ELR (cell line): ENCODE data around the gene ROR1.
"Not testable (repeated sequence)": the region's sequence is repeated elsewhere in the genome, so short reads cannot be mapped to it uniquely, and the experiment has no call there.

Experiments
- DNase-seq: peaks from one replicate; pipeline ENCODE4 v3.0.0-alpha.2; 2015; ENCODE audit warnings: low read depth

Gene ROR1

GRCh38 chr1:63824451-63824850 lies 50.6 kb downstream of the ROR1 start:
- no peak for DNase-seq

- DNase-seq, result no peak
Measured at GRCh38 chr1:63825111-63825510, 51.3 kb downstream of the ROR1 start.

- not testable (repeated sequence) for DNase-seq
Measured at GRCh38 chr1:63826246-63826861, 52.5 kb downstream of the ROR1 start.

DNA sequence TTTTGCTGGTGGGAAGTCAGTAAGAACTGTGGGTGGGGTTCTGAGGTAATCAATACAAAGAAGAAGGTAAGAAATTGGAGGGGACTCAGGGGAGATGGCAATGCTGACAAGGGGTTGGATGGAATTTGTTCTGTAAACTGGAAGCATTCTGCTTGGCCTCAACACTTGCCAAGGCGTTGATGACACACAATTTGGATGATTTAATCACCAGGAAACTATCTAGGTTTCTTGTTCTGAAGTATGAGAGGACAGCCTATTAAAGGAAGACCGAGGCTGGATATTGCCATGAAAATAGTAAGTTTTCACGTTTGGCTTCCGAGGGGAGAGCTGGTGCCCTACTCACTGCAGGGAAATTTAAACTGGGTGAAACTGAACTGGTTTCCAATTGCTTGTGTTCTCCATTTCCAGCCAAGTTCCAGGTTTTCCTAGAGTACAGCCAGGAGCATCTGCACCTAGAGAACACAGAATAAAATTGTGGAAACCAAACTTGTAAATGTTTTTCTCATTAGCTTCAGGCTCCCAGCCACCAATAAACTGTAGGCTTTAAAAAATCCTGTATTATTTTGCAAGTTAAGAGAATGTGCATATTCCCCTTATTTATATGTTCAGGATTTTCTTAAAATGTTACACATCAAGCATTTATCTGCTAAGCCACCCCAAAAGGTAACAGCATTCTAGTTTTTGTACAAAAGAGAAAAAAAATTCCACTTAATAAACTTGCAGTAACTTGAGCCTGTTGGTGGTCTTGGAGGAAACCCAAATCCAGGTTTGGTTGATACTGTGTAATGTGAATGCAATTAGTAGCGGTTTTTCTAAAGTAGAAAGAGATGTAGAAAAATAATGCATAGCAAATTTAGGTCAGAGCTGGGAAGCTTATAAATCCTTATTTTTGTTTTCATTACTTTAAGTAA lies 53.8 kb downstream of the ROR1 start:
- DNase-seq, result peak; percentile 3

GRCh38 chr1:63828322-63829044 lies 54.7 kb downstream of the ROR1 start:
- DNase-seq, result no peak

DNA sequence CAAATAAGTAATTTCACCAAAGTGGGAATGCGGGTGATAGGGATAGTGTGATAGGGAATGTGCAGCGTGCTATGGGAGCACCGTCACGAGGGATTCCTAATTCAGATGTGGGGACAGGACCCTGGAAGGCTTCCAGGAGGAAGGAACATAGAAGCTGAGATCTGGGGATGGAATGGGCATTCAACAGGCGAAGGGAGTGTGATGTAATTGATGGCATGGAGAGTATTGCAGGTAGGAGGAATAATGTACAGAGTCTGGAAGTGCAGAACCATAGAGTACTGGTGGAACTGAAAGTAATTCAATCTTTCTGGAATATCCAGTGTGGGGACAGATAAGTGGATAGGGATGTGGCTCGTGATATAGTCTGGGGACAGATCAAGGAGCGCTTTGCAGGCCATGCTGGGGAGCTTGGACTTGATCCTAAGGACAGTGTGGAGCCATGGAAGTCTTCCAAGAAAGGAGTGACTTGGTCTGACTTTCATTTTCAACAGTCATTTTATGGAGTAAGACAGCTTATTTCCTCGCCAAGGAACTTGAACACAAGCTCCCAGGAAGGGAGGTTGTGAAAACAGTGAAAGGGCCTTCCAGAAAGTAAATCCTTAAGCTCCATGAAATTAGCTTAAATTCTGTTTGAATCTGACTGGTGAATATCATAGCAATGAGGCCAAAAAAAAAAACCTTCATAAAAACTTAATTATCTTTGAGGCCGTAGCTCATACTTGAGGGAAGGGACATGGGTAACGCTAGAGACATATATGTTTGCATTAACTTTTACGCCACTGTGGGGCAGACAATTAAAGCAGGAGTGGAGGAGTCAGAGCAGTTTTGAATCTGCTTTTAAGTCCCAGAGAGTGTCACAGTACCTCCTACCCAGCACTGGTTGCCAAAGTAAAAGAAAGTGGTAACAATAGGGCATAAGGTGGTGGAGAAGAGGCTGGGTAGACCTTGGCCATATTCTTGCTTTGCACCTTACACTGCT lies 55.8 kb downstream of the ROR1 start:
- DNase-seq, result no peak

- no peak for DNase-seq
Measured at GRCh38 chr1:63831409-63831808, 57.6 kb downstream of the ROR1 start.

- DNase-seq, result no peak
Measured at GRCh38 chr1:63833363-63834119, 59.7 kb downstream of the ROR1 start.

DNA sequence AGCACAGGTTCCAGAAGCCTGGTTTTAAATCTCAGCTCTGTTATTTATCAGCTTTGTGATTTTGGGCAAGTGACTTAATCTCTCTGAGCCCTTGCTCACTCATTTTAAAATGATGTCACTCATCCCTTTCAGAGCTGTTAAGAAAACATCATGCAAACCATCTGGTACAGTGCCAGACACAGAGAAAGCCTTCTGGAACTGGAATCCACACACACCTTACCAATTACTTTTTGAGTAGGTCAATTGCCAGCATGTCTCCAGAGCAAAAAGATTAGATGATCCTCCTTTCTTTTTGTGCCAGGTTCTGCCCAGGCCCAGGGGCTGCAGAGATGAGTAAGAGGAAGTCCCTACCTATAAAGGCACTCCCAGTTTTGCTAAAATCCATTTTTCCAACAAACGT lies 61.3 kb downstream of the ROR1 start:
- DNase-seq, result no peak

- DNase-seq, result no peak
Measured at GRCh38 chr1:63836374-63836773, 62.6 kb downstream of the ROR1 start.

GRCh38 chr1:63836830-63837229 lies 63.0 kb downstream of the ROR1 start:
- DNase-seq, result no peak

DNA sequence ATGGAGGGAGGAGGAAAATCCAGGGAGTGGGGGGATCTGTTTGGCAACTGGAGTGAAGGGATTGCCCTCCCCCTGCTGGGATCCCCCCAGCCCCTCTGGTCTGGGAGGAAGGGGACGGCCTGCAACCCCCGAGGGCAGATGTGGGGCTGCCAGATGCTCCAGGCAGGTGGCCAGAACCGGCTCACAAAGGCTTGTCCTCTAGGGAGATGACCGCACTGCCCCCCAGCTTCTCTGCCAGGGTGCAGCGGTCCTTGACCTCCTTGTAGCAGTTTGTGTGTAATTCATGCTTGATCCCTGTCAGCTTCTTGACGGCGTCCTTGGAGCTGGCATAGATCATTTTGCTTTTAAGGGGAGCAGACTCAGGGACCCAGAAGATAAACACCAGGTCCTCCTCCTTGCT lies 69.2 kb downstream of the ROR1 start:
- no peak for DNase-seq

DNA sequence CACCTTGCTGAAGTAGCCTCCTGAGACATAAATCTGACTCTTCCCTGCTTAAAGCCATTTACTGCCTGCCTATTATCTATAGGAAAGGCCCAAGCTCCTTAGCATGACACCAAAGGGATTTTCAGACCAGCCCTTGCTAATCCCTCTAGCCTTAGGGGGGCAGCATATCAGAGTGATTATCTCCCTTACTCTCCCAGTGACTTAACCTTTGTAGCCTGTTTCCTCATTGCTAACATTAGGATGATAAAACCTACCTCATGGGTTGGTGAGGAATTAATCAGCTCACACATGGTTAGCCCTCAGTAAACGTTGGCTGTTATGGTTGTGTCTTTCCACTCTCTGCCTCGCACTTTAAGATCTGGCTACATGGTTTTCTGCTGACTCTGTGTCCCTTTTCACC lies 70.1 kb downstream of the ROR1 start:
- DNase-seq, result no peak

GRCh38 chr1:63845346-63845745 lies 71.5 kb downstream of the ROR1 start:
- DNase-seq, result no peak

DNA sequence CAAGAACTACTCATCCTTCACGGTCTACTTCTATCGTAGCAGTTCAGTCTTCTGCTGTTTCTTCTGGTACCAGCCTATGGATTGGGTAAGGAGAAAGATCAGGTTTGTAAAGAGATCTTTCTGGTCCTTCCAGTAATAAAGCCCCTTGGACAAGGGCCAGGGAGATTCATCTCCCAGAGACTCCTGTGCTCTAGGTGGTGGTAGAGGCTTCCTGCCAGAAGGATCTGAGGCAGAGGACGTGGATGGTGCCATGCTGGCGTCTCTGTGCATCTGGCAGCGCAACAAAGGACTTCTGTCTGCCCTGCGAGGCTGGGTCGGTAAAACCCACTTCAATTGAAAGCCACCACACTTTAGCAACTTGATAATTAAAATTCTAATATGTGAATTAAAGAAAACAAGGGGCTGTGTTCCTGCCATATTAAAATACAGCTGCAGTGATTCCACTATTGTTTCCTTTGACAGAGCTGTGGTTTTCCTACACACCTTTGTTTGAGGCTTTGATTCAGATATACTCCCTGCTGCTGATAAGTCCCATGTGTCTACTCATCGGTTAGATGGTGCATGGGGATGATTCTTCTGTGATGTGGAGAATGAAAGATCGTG lies 73.6 kb downstream of the ROR1 start:
- DNase-seq, result no peak

DNA sequence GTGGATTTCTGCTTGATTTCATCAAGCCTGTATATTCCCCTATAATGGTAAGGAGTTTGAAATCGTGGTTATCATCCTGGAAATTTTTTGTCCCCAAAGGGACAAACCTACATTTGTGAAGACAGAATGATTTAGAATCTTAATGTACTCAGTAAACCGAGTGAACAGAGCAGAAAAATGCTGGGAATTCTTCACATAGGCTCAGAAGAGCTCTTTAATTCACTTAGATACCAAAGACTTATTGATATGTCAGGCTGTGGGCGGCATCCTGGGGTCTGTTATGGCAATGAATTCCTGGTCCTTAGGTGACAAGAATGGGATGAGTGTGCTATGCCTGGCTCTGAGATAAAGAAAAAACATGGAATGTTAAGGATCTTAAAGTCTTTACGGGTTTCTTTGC lies 74.9 kb downstream of the ROR1 start:
- DNase-seq, result no peak

DNA sequence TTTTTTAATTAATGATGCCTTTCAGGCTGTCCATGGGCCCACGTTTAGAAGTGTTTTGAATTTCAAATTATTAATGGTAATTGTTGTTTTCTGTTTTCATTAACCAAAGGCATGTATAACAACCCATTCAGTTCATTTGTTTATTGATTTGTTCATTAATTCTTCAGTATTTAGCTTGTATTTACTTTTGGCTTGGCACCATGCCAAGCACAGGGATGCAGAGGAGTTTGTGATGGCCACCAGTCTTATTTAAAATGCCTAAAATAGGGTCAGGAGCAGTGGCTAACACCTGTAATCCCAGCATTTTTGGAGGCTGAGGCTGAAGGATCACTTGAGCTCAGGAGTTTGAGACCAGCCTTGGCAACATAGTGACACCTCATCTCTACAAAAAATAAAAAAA lies 75.3 kb downstream of the ROR1 start:
- DNase-seq, result no peak

DNA sequence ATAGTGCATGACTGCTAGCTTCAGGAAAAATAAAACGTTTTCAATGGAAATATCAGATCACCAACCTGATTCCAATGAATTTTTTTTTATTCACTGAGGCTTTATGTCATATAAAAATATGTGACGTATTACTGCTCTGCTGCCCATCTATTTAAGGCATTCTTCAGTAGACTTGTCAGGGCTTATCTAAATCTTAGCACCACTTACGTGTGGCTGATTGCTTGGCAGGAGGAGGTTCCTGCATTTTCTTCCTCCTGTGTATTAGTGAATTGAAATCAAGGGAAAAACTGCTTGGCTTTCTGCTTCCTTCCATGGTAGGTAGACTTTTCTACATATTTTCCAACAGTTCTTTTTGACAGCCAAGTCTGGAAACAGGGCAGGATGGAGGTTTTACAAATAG lies 80.3 kb downstream of the ROR1 start:
- no peak for DNase-seq

- DNase-seq, result no peak
Measured at GRCh38 chr1:63855942-63856341, 82.1 kb downstream of the ROR1 start.

- DNase-seq, result no peak
Measured at GRCh38 chr1:63856924-63857323, 83.1 kb downstream of the ROR1 start.

GRCh38 chr1:63857478-63857877 lies 83.7 kb downstream of the ROR1 start:
- no peak for DNase-seq
